HepG2 (cell line): ENCODE measurements around the gene ZBTB4. TPM values are rescaled to one million over a fixed set of nuclear protein-coding genes. Genes with fewer than 3 reads are reported as not detected.
"Not testable (repeated sequence)": the region's sequence is repeated elsewhere in the genome, so short reads cannot be mapped to it uniquely, and the experiment has no call there.

ENCODE experiments used
- ATAC-seq: fragments of 200-7000 bp; cut with Tn5 transposase; 3 replicates; pipeline ENCODE4 v1.9.1; 2020; ENCODE audit warnings: mild to moderate bottlenecking, moderate library complexity
- BruUV-seq: library from RNA; stranded (reverse); fragments of 400-500 nt; replicated peaks from 2 replicates; lab custom pipeline; 2021; lab: Mats Ljungman, UMichigan
- CTCF ChIA-PET: fragments of 300-600 bp; formaldehyde crosslinking; extraction: SDS; loops from one replicate; lab custom pipeline; 2021; ENCODE audit warnings: low total read pairs, inconsistent platforms, low intra/inter-chr PET ratio; lab: Yijun Ruan, JAX
- POLR2A ChIA-PET: fragments of 350-600 bp; sonication (Branson Sonifier 250); formaldehyde crosslinking; loops from one replicate; lab custom pipeline; 2020; ENCODE audit warnings: antibody characterized with exemption, inconsistent platforms; lab: Yijun Ruan, JAX
- DNase-seq: peaks from one replicate; pipeline ENCODE4 v3.0.0-alpha.2; 2015; ENCODE audit warnings: low spot score
- FAIRE-seq: peaks from 3 replicates; lab custom pipeline; 2011; peaks lifted over from hg19 to GRCh38; lab: Jason Lieb, UNC
- H2AFZ ChIP-seq: one replicate; pipeline ENCODE4 v1.6.1; 2011; ENCODE audit warnings: low read length, inconsistent platforms
- H3K27ac ChIP-seq: fragments of 300-600 bp; 3 replicates; pipeline ENCODE4 v1.8.0; 2011; ENCODE audit warnings: mixed run types, mild to moderate bottlenecking, mixed read lengths, low read length, inconsistent platforms; ENCODE audit not compliant: insufficient read depth; ENCODE audit errors: extremely low read length
- H3K27me3 ChIP-seq, 2 experiments: fragments of 200-600 bp in 1 of 2; 2 replicates in 1 of 2; 3 replicates in 1 of 2; pipeline versions ENCODE4 v1.6.0 to v1.8.0; 2011; ENCODE audit warnings: low read length in 2 of 2, mild to moderate bottlenecking in 2 of 2, moderate library complexity in 2 of 2, inconsistent platforms in 1 of 2; ENCODE audit not compliant: insufficient read depth in 2 of 2, control insufficient read depth in 1 of 2
- H3K36me3 ChIP-seq, 2 experiments: fragments of 200-600 bp in 1 of 2; replicated peaks in 1 of 2; 2 replicates in 1 of 2; 3 replicates in 1 of 2; pipeline versions ENCODE4 v1.5.1 to v1.8.0; 2011; ENCODE audit warnings: low read length in 2 of 2, inconsistent platforms in 1 of 2; ENCODE audit not compliant: insufficient read depth in 2 of 2, control insufficient read depth in 1 of 2
- H3K4me1 ChIP-seq: 2 replicates; pipeline ENCODE4 v1.5.1; 2012; ENCODE audit warnings: low read length, inconsistent platforms; ENCODE audit not compliant: insufficient read depth
- H3K4me2 ChIP-seq: 2 replicates; pipeline ENCODE4 v1.6.0; 2011; ENCODE audit warnings: low read depth, low read length, inconsistent platforms
- H3K4me3 ChIP-seq, 3 experiments: fragments of 200-600 bp in 1 of 3; sonication (generic), shearing (Covaris generic) in 1 of 3; replicated peaks in 1 of 3; 2 replicates each; pipeline ENCODE4 v1.5.1; 2011 to 2016; ENCODE audit warnings: low read length in 3 of 3, inconsistent platforms in 2 of 3, low read depth in 2 of 3, mild to moderate bottlenecking in 2 of 3, control low read depth in 1 of 3, mixed read lengths in 1 of 3; ENCODE audit not compliant: insufficient read depth in 1 of 3
- H3K79me2 ChIP-seq: one replicate; pipeline ENCODE4 v1.6.1; 2011; ENCODE audit warnings: low read length, inconsistent platforms; ENCODE audit not compliant: insufficient read depth
- H3K9ac ChIP-seq: 2 replicates; pipeline ENCODE4 v1.6.0; 2011; ENCODE audit warnings: mild to moderate bottlenecking, low read depth, low read length, inconsistent platforms; ENCODE audit not compliant: insufficient read depth
- H3K9me3 ChIP-seq: 2 replicates; pipeline ENCODE4 v1.5.1; 2012; ENCODE audit warnings: mild to moderate bottlenecking, low read length
- H4K20me1 ChIP-seq: 2 replicates; pipeline ENCODE4 v1.6.0; 2011; ENCODE audit warnings: inconsistent platforms, mild to moderate bottlenecking, low read length, moderate library complexity; ENCODE audit not compliant: insufficient read depth
- CEBPB ChIP-seq: IDR thresholded peaks from 2 replicates; pipeline ENCODE4 v1.6.1; 2011; ENCODE audit warnings: low read depth, low read length, improper control_type of control experiment, borderline replicate concordance
- CEBPG ChIP-seq: IDR thresholded peaks from 2 replicates; pipeline ENCODE4 v1.6.1; 2016
- GATAD2A ChIP-seq: IDR thresholded peaks from 2 replicates; pipeline ENCODE4 v1.6.1; 2016
- MYC ChIP-seq: sonication (generic); formaldehyde crosslinking; IDR thresholded peaks from 2 replicates; pipeline ENCODE4 v1.9.0; 2021; ENCODE audit warnings: missing genetic modification reagents, borderline replicate concordance
- SAP130 ChIP-seq: IDR thresholded peaks from 2 replicates; pipeline ENCODE4 v1.6.1; 2016; ENCODE audit warnings: low read depth
- TARDBP ChIP-seq: sonication (generic); formaldehyde crosslinking; IDR thresholded peaks from 2 replicates; pipeline ENCODE4 v1.8.0; 2022; ENCODE audit warnings: mild to moderate bottlenecking, missing genetic modification reagents
- TEAD3 ChIP-seq: optimal IDR thresholded peaks from 2 replicates; pipeline ENCODE3; 2016; ENCODE audit warnings: borderline replicate concordance
- TMF1 ChIP-seq: sonication (generic); formaldehyde crosslinking; IDR thresholded peaks from 2 replicates; pipeline ENCODE4 v1.8.1; 2022; ENCODE audit warnings: low read depth, missing genetic modification reagents
- YY1 ChIP-seq: IDR thresholded peaks from 2 replicates; pipeline ENCODE4 v1.6.1; 2011; ENCODE audit warnings: low read length, low read depth, moderate library complexity, mild to moderate bottlenecking; ENCODE audit not compliant: insufficient read depth, insufficient replicate concordance
- ZEB1 ChIP-seq: IDR thresholded peaks from 2 replicates; pipeline ENCODE4 v1.6.1; 2012; ENCODE audit warnings: mild to moderate bottlenecking, low read depth, inconsistent platforms; ENCODE audit not compliant: insufficient replicate concordance
- ZNF292 ChIP-seq: sonication (generic); formaldehyde crosslinking; IDR thresholded peaks from 2 replicates; pipeline ENCODE4 v1.8.1; 2022; ENCODE audit warnings: mild to moderate bottlenecking, low read depth, missing genetic modification reagents, borderline replicate concordance
- ZNF460 ChIP-seq: sonication (generic); formaldehyde crosslinking; IDR thresholded peaks from 2 replicates; pipeline ENCODE4 v1.5.1; 2020; ENCODE audit warnings: missing genetic modification reagents, mild to moderate bottlenecking, borderline replicate concordance
- WGBS: methylation state at CpG from one replicate; pipeline ENCODE4 v1.1.6; 2017; ENCODE audit warnings: low lambda C conversion rate; 5-methylcytosine and 5-hydroxymethylcytosine counted together
- in situ Hi-C: cut with HindIII; loops from 2 replicates; pipeline ENCODE4 v1.10.0; 2017; ENCODE audit warnings: low pct_unique_long_range_greater_than_20kb; ENCODE audit not compliant: extremely low pct_ligation_motif_present
- intact Hi-C: fragments of 100-400 bp; cut with micrococcal nuclease; formaldehyde crosslinking; loops from one replicate; pipeline ENCODE4 v1.10.0; 2022; ENCODE audit not compliant: unreplicated experiment
- polyA plus RNA-seq, 8 experiments: library from polyadenylated mRNA; depleted of rRNA in 3 of 8; stranded (reverse) in 7 of 8; unstranded in 1 of 8; fragments of >200 nt; fragmentation: Illumina TruSeq in 4 of 8; extraction: Trizol in 4 of 8; gene quantifications; 2 replicates each; pipeline versions ENCODE4 v1.2.1 to v1.2.3, GENCODE V29; 2011 to 2016; ENCODE audit warnings: low read depth in 4 of 8, missing spikeins in 1 of 8, mixed read lengths in 1 of 8; ENCODE audit not compliant: insufficient read depth in 1 of 8
- total RNA-seq, 5 experiments: library from RNA; depleted of rRNA; stranded (reverse); fragments of >200 nt; fragmentation: Illumina TruSeq; extraction: Trizol; gene quantifications; 2 replicates each; pipeline ENCODE4 v1.2.3, GENCODE V29; 2016; ENCODE audit warnings: low read depth in 1 of 5
- TF ChIP-seq, protein P1 (sequence below): sonication (generic); formaldehyde crosslinking; IDR thresholded peaks from 2 replicates; pipeline ENCODE4 v1.4.0; 2020; ENCODE audit warnings: missing genetic modification reagents
- TF ChIP-seq, protein P2 (sequence below): sonication (generic); formaldehyde crosslinking; IDR thresholded peaks from 2 replicates; pipeline ENCODE4 v1.5.1; 2020; ENCODE audit warnings: mild to moderate bottlenecking, missing genetic modification reagents, moderate library complexity
- TF ChIP-seq, protein P3 (sequence below): sonication (generic); formaldehyde crosslinking; IDR thresholded peaks from 2 replicates; pipeline ENCODE4 v1.8.1; 2022; ENCODE audit warnings: mild to moderate bottlenecking, missing genetic modification reagents
- TF ChIP-seq, protein P4 (sequence below): sonication (generic); formaldehyde crosslinking; IDR thresholded peaks from 2 replicates; pipeline ENCODE4 v1.5.0; 2020; ENCODE audit warnings: missing genetic modification reagents

ZBTB4 gene
- total and polyA plus RNA-seq, 2 of the 13 experiments (the other 11 are each of a cell fraction or from before 2014, with no cell fraction given) = 4.3 to 7.4 TPM

DNA sequence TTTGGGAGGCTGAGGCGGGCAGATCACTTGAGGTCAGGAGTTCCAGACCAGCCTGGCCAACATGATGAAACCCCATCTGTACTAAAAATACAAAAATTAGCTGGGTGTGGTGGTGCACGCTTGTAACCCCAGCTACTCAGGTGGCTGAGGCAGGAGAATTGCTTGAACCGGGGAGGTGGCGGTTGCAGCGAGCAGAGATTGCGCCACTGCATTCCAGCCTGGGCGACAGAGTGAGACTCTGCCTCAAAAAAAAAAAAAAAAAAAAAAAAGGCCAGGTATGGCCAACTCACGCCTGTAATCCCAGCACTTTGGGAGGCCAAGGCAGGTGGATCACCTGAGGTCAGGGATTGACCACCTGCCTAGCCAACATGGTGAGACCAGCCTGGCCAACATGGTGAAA, 4.7 kb downstream of the ZBTB4 start:
- DNase-seq, H3K9me3 ChIP-seq, ATAC-seq, H3K9ac ChIP-seq, H3K27ac ChIP-seq, intact Hi-C loops, H3K4me3 ChIP-seq, FAIRE-seq, H3K27me3 ChIP-seq, H2AFZ ChIP-seq, CTCF ChIA-PET, H3K4me2 ChIP-seq, H3K36me3 ChIP-seq, BruUV-seq: not testable (repeated sequence)
- H3K79me2 ChIP-seq = peaks cover 54% of the 10 kb centered on the region
- peaks cover 62% of the 10 kb centered on the region for H3K4me1 ChIP-seq
- peaks cover 30% of the 10 kb centered on the region for H4K20me1 ChIP-seq
- WGBS = 29% methylated on average over 8 of the region's 8 CpGs
- POLR2A ChIA-PET = interaction anchor here (0.7 to 5.3 kb wide), 5 partner anchors 11 to 71 kb away, joined by 3 to 30 read pairs (median 15); partner anchors contain the start of genes CHRNB1, POLR2A and TMEM256
- in situ Hi-C loops = loop anchor here (5.0 kb wide), 1 partner anchor 37 kb away; the partner anchor contains the start of genes FGF11 and TMEM102
- TF ChIP-seq YY1 (peak; percentile 8), TEAD3 (CRISPR knock-in tag) (peak; percentile 93), TMF1 (CRISPR knock-in tag) (0 out of 2 replicates have a peak, but pooled peaks have one; percentile 27), ZEB1 (peak; percentile 76), ZNF460 (CRISPR knock-in tag) (peak; percentile 47; the same call in 1 of the 2 replicates), TARDBP (CRISPR knock-in tag) (0 out of 2 replicates have a peak, but pooled peaks have one; percentile 27), SAP130 (0 out of 2 replicates have a peak, but pooled peaks have one; percentile 24), CEBPB (peak; percentile 77), MYC (CRISPR knock-in tag) (0 out of 2 replicates have a peak, but pooled peaks have one; percentile 25), GATAD2A (CRISPR knock-in tag) (0 out of 2 replicates have a peak, but pooled peaks have one; percentile 9), CEBPG (peak; percentile 88), ZNF292 (CRISPR knock-in tag) (0 out of 2 replicates have a peak, but pooled peaks have one; percentile 37)
- TF ChIP-seq, protein P1, sequence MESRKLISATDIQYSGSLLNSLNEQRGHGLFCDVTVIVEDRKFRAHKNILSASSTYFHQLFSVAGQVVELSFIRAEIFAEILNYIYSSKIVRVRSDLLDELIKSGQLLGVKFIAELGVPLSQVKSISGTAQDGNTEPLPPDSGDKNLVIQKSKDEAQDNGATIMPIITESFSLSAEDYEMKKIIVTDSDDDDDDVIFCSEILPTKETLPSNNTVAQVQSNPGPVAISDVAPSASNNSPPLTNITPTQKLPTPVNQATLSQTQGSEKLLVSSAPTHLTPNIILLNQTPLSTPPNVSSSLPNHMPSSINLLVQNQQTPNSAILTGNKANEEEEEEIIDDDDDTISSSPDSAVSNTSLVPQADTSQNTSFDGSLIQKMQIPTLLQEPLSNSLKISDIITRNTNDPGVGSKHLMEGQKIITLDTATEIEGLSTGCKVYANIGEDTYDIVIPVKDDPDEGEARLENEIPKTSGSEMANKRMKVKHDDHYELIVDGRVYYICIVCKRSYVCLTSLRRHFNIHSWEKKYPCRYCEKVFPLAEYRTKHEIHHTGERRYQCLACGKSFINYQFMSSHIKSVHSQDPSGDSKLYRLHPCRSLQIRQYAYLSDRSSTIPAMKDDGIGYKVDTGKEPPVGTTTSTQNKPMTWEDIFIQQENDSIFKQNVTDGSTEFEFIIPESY (CRISPR knock-in tag) = peak; percentile 85; the same call in 1 of the 2 replicates
- TF ChIP-seq, protein P2, sequence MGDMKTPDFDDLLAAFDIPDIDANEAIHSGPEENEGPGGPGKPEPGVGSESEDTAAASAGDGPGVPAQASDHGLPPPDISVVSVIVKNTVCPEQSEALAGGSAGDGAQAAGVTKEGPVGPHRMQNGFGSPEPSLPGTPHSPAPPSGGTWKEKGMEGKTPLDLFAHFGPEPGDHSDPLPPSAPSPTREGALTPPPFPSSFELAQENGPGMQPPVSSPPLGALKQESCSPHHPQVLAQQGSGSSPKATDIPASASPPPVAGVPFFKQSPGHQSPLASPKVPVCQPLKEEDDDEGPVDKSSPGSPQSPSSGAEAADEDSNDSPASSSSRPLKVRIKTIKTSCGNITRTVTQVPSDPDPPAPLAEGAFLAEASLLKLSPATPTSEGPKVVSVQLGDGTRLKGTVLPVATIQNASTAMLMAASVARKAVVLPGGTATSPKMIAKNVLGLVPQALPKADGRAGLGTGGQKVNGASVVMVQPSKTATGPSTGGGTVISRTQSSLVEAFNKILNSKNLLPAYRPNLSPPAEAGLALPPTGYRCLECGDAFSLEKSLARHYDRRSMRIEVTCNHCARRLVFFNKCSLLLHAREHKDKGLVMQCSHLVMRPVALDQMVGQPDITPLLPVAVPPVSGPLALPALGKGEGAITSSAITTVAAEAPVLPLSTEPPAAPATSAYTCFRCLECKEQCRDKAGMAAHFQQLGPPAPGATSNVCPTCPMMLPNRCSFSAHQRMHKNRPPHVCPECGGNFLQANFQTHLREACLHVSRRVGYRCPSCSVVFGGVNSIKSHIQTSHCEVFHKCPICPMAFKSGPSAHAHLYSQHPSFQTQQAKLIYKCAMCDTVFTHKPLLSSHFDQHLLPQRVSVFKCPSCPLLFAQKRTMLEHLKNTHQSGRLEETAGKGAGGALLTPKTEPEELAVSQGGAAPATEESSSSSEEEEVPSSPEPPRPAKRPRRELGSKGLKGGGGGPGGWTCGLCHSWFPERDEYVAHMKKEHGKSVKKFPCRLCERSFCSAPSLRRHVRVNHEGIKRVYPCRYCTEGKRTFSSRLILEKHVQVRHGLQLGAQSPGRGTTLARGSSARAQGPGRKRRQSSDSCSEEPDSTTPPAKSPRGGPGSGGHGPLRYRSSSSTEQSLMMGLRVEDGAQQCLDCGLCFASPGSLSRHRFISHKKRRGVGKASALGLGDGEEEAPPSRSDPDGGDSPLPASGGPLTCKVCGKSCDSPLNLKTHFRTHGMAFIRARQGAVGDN (CRISPR knock-in tag) = peak; percentile 25; the same call in 1 of the 2 replicates
- TF ChIP-seq, protein P3, sequence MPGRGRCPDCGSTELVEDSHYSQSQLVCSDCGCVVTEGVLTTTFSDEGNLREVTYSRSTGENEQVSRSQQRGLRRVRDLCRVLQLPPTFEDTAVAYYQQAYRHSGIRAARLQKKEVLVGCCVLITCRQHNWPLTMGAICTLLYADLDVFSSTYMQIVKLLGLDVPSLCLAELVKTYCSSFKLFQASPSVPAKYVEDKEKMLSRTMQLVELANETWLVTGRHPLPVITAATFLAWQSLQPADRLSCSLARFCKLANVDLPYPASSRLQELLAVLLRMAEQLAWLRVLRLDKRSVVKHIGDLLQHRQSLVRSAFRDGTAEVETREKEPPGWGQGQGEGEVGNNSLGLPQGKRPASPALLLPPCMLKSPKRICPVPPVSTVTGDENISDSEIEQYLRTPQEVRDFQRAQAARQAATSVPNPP (CRISPR knock-in tag) = peak; percentile 31; the same call in 1 of the 2 replicates
- TF ChIP-seq, protein P4, sequence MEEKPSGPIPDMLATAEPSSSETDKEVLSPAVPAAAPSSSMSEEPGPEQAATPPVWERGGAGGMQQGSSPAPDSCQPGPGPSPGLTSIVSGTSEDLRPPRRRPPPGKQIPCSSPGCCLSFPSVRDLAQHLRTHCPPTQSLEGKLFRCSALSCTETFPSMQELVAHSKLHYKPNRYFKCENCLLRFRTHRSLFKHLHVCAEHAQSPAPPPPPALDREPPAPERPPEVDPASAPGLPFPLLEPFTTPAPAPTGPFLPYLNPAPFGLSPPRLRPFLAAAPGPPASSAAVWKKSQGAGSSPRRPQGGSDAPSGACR (CRISPR knock-in tag) = 0 out of 2 replicates have a peak, but pooled peaks have one; percentile 15
